GM19023 (cell line): ENCODE measurements around the gene LAMA2.
A peak's percentile ranks its signal among the peaks of the same experiment; 100 is the strongest.

ENCODE experiments used
- ATAC-seq: cut with Tn5 transposase; IDR thresholded peaks from one replicate; pipeline ENCODE4 v1.9.1; 2021; ENCODE audit warnings: mild to moderate bottlenecking, moderate library complexity; ENCODE audit not compliant: unreplicated experiment

LAMA2 gene

DNA sequence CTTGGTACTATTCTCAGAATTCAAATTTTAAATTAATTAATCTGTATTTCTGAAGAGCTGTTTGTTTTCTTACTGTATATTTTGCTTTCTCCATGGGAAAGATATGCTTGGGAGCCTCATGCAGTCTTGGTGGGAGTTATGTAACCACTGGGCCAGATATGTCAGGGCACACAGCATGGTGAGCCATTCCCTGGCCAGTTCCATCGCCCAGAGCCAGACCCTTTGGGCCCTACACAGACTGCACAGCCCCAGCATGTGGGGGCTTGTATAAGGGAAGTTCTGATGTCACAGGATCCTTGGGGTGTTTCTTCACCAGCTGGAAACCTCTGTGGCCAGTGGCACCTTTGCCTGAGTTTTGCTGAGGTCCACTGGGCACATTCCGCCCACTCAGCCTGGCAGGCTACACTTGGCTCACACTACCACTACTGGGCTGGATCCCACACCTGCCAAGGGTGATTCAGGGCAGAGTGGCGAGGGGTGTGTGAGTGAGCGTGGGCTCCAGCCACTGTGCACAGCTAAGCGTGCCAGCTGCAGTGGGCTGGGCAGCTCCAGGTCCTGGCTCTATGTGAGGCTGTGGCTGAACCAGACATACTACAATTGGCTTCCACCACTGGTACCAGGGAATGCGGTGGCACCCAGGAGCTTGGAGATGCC is 533.5 kb downstream of the LAMA2 start:
- ATAC-seq = no peak

DNA sequence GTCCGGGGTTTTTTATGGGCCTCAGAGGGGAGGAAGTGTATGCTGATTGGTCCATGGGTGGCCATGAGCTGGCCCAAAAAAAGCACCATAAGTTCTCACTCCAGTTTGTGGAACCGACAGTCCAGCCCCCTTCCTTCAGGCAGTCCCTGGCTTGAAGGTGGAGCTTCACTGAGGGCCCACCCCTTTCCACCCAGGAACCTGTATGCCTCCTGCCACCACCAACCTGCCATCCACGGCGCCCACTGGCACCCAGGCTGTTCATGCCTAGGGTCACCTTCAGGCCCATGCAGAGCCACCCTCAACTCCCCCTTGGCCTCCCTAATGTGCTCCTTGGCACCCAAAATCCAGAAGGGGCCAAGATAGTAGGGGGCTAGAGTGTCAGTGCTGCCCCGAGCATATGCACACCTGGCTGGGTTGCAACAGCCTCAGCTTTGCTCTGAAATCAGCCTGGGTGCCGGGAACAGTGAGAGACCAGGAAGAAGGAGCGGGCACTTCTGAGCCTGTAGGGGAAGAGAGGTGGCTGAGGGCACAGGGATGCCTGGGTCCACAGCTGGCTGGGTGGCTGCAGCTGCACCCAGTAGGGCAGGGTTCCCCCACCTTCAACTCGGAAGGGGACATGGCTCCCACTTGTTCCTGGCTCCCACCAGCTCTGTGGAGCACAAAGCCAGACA is 534.6 kb downstream of the LAMA2 start:
- ATAC-seq = no peak

DNA sequence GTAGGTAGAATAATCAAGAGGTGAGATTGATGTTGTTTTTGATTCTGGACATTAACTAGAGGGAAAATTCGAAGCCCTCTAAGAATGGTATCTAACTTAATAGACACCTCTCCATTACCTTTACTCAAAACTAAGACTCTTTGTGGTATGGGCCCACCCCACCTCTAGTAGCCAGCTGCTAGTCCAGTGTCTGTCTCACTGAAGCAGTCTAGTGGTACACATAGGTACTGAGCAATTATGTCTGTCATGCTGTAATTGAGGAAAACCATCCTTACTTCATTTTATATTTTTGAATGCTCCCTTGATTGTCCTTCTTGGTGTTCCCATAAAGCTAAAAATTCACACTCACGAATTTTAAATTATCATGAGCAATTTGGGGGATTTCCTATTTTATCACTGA is 536.4 kb downstream of the LAMA2 start:
- ATAC-seq = no peak

DNA sequence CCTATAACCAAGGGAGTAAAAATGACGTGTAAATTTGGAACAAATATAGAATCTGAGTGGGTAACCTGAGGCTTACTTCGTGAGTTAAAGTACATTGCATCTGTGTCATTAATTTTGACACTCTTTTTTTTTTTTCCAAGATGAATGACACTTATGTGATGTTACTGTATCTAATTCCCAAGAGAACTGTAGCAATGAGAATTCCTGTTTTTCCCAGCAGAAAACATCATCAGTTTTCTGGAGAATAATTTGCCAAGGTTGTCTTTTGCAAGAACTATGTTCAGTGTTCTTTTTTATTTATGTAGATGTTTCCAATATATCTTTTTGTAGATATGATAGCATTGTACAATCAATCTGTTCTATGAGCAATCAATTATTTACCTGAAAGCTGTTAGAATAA is 543.4 kb downstream of the LAMA2 start:
- ATAC-seq = no peak

DNA sequence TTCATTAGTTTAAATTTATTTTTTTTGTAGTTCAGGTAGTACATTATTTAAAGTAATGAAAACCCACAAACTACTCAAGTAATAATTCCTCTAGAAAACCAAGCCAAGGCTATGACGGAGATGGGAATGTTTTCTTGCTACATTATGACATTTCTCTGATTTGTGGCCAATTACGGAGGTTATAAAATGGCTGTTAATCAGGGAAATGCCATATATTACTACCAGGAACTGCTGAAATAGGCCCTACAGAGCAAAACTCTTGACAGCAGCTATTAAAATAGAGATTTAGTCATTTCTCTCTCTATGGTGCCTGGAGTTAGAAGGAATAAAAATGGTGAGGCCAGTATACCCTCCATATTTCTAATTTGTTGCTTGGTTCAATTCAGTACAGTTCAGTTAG is 547.0 kb downstream of the LAMA2 start:
- ATAC-seq = no peak

DNA sequence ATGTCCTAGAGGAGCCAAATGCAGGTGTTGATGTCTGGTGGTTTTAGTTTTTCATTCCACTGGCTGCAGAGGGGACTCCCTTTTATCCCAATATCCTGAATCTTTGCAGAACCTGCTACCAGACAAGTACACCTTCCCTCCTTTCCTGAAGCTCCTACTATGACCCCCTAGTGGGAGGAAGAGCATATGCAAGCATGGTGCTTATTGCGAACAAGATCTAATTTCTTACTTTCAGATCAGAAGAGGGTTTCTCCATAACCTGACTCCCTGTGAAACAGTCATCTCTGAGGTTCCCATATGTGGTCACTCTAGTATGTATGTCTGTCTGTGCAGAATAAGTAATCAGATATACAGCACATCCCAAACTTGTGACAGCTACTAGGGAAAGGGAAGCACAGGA is 549.8 kb downstream of the LAMA2 start:
- ATAC-seq = no peak

DNA sequence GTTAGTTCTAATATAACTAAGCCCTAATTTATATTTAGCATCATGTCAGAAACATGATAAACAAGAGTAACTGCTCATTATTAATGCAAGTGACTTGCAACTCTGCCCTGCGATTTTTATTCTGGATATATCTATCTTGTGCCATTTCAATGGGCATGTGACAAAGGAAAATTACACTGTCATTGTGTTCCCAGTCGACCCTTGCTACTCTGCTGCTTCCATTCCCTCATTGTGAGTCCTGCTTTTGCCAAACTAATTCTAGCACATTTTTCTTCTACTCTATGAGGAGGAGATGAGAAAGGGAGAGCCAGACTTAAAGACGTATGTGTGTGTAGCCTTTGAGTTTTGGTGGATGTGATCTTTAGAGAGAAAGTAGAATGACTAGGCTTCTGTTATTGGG is 551.2 kb downstream of the LAMA2 start:
- no peak for ATAC-seq

DNA sequence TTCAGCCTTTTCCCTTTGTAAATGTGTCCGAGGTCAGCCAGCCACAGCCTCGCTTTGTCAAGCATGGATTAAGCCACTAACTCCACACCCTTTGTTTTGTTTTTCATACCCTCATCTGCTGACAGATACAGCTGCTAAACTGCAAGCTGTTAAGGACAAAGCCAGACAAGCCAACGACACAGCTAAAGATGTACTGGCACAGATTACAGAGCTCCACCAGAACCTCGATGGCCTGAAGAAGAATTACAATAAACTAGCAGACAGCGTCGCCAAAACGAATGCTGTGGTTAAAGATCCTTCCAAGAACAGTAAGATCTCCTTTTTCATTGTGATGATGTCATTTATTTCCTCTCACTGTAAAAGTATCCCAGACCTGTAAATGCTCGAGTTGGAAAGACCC is 557.8 kb downstream of the LAMA2 start:
- no peak for ATAC-seq

DNA sequence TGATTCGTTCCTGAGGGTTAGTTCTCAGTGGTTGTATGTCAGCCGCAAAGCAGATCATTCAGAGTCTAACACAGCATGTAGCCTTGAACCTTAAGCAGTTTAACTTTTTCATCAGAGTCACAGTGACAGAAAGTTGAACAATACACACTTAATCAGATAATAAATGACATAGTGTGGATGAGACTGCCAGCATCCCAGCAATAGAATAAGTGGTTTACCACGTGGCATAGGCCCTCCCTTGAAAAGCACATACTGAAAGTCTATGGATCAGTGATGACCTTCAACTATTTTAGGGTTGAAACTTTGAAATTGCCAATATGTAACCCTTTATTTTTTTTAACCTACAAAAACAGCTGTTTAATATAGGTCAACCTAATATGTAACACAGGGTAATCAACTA is 561.7 kb downstream of the LAMA2 start:
- ATAC-seq = no peak

DNA sequence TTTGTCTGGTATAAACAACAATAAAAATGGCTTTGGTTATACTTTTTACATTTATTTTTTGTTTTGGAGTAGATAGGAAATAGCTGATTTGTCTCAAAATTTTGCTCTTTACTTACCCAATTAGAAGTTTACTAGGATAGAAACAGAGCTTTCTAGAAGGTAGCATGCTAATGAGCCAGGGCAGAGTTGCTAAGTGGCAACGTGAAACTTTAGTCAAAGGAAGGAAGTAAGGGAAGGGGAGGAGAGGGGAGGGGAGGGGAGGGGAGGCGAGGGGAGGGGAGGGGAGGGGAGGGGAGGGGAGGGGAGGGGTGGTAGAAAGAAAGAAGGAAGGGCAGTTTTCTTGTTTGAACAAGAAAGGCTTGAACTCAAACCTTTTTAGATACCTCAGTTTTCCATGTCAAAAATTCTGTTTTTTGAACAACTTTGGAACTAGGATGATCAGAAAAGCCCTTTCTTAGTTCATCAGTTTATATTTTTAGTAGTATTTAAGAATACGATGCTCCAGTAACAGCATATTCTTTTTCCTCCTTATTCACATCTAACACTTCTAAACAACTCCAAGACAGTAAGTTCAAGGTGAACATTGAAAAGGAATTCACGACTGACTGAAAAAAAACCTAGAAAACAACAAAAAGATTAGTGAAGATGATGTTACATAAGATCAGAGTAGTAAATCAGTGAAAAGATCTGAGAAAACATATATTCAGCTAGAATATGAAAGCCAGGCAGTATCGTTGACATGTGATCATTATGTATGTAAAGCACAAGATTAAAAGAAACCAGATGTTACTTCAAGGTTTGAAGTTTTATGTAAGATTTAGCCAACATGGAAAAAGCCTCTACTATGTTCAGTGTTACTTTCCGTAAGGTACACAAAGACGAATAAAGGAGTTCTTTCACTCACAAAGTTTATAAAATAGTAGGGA is 563.6 kb downstream of the LAMA2 start:
- ATAC-seq = no peak

DNA sequence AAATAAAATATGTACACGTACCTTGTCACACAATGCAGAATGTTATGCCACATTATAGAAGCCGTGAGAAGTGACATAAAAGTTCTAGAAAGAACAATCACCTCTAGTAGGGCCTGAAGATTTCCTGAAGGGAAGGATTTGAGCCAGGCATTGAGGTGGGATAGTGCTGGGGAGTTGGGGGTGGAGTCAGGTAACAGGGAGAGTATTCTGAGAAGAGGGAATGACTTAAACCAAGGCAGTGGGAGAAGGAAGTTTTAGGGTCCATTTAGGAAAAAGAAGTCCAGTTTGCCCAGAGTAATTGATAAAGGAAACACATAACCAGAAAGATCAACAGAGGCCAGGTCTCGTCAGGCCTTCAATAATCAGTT is 564.2 kb downstream of the LAMA2 start:
- no peak for ATAC-seq

DNA sequence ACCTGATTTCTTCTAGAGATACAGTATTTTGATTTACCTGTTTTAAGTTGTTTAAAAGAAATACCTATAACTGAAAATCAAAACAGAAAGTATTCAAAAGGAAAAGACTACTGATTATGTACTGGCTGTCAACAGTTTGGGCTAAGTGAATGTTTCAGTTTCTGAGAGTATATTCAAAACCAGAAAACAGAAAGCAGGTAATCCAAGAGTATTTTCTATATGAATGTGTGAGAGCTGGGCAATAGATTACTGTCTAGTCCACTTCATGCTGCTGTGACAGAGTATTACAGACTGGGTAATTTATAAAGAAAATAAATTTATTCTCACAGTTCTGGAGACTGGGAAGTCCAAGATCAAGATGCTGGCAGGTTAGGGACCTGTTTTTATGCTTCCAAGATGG is 566.0 kb downstream of the LAMA2 start:
- peak; percentile 99 for ATAC-seq

DNA sequence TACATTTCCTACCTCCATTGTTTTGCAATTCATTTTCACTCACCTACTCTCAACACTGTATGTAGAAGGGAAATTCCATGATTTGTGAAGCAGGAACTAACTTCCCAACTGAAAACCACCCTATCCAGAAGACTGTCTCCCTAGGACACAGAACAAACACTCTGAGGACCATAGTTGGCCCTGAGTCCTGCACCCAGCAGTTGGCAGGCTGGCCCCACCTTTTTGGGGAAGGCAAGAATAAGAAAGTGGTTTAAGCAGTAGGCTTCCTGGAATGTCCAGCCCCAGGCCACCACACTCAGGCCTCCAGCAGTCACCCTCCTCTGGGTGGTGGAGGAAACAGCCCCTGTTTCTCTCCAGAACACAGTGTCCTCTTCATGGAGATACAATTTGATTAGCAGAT is 568.2 kb downstream of the LAMA2 start:
- no peak for ATAC-seq

DNA sequence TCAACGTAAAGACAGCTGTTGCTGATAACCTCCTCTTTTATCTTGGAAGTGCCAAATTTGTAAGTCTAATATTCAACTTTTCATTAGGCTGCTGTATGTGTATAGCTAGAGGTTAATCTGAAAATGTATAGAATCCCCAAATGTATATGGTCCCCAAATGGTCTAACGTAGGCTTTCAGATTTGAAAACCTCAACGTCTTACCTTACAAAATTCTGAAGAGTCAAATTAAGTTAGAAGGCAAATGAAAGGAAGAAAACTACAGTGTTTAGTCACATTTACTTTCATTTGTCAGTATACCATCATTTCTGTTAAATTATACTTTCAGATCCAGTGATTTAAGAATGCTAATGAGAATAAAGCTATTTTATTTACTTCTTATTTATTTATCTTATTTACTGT is 570.1 kb downstream of the LAMA2 start:
- ATAC-seq = no peak

DNA sequence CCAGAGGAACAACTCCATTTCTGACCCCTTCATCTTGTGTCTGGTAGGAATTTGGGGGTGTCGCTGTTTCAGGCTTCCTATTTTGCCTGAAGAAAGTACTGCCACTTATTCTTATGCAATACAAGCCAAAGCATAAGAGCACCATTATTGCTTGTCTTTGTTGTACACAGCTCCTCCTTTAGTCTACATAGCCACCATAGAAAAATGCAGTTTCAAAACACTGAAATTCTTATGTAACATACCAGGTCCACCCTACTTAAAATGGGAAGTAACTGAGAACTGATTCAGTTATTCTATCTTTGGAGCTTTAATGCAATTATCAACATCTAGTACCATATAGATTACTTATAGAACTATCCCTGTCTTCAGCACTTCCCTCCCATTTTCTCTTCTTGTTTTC is 571.5 kb downstream of the LAMA2 start:
- ATAC-seq = no peak

DNA sequence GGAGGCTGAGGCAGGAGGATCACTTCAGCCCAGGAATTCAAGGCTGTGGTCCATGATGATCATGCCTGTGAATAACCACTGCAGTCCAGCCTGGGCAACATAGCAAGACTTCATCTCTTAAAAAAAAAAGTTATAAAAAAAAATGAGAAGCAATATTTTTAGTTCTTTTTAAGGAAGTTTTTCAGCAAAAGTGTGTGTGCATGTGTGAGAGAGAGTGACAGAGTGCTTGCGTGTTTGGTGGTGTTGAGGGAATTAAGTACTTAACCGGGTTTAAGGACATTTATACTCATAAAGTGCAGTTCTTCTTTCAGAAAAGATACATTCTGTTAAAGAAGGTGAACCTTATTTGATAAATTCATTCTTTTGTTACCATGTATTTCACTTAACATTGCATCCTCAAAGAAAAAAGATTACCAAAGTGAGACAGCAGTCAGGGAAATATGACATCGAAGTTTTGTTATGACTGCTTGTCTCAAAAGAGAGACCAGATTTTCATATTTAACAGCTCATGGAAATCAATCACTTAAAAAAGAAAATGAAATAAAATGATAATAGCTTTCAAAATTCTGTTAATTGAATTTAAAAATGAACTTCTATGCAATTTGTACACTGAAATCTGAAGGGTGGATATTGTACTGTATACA is 572.3 kb downstream of the LAMA2 start:
- no peak for ATAC-seq

DNA sequence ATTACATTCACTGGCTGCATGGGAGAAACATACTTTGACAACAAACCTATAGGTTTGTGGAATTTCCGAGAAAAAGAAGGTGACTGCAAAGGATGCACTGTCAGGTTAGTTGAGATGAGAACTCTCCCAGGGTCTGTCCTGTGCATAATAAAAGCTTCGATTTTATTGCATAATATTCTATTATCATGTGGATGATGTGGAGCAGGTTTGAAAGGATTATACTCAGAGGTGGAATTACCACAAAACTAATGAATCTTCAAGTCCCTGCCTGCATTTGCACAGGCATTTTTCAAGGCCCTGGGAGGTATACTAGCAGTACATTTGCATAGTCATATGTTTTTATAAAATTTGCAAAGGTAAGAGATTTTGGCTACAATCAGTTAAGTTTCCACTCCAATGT is 577.3 kb downstream of the LAMA2 start:
- ATAC-seq = no peak

DNA sequence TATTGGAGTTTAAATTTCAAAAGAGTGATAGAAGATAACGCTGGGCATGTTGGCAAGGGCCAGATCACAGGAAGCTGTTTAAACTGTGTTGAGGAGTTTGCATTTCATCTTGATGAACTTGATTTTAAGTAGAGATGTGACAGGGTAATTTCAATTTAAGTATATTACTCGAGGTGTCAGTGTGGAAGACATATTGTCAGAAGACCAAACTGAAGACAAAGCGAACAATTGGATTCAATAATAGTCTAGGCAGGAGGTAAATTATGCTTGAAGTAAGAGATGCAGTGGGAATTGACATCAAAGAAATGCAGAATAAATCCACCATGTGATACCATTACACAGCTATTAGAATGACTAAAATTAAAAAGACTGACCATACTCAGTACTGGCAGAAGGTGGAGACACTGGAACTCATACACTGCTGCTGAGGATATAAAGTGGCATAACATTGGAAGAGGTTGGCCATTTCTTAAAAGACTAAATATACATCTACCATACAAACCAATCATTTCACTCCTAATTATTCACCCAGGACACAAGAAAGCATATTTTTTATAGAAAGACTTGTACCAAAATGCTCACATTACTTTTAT is 586.2 kb downstream of the LAMA2 start:
- ATAC-seq = no peak

DNA sequence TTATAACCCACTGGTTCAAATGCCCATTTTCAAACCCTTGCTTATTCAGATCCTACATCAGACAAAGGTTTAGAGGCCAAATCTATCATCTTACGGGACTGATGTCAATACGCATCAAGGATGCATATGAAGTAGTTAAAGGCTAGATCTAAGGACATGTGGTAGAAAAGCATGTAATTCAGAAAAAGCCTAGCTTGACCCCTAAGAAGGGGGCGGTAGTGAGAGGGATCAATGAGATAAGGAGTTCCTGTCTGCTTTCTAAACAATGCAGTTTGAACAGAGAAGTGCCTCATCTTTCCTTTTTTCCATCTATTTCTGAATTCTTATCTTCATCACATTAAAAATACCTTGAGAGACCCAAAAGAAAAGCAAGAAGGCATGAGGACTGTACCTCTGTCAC is 589.3 kb downstream of the LAMA2 start:
- no peak for ATAC-seq

DNA sequence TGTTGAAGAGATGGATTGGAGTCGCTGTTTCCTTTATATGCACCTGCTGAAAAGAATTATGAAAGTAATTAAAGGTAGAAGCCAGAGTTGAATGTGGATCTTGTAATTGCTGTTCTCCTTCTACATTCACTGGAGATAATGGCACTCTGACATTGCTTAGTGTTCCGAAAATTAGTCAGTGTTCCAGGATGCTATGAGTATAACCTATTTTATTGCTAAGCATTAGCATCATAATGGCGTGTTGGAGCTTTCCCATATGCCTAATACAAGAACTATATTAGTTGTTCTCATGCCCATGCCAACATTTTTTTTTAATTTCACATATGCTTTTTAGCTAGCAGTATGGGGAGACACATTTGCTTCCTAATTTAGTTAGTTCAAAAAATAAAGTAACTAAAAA is 590.6 kb downstream of the LAMA2 start:
- ATAC-seq = no peak
